ENCODE results near the gene BRD7.

The BRD7 gene

GRCh38 chr16:50303605-50304466, 65.0 kb downstream of the BRD7 start:
- Histone ChIP-seq H3K9me3 (ENCODE audit: control insufficient read depth in 1 of 2, low read length in 2 of 2) (no peaks in the 10 kb centered on the region), H3K4me3 (ENCODE audit: low read depth in 1 of 2, low read length in 2 of 2) (no peak overlapping the region), H3K4me1 (ENCODE audit: control insufficient read depth in 1 of 2, insufficient read depth in 2 of 2, low read length in 2 of 2) (peaks cover 7 to 14% of the 10 kb centered on the region in 2 donors), H3K9ac (ENCODE audit: low read depth in 1 of 2, low read length in 2 of 2) (no peak overlapping the region), H3K27ac (ENCODE audit: low read depth, low read length) (no peak overlapping the region), H3K36me3 (ENCODE audit: control insufficient read depth in 1 of 2, insufficient read depth in 2 of 2, low read length in 2 of 2) (peaks cover 0 to 14% of the 10 kb centered on the region in 2 donors), H3K27me3 (ENCODE audit: control insufficient read depth in 1 of 2, insufficient read depth in 2 of 2, low read length in 2 of 2) (no peaks in the 10 kb centered on the region)

DNA sequence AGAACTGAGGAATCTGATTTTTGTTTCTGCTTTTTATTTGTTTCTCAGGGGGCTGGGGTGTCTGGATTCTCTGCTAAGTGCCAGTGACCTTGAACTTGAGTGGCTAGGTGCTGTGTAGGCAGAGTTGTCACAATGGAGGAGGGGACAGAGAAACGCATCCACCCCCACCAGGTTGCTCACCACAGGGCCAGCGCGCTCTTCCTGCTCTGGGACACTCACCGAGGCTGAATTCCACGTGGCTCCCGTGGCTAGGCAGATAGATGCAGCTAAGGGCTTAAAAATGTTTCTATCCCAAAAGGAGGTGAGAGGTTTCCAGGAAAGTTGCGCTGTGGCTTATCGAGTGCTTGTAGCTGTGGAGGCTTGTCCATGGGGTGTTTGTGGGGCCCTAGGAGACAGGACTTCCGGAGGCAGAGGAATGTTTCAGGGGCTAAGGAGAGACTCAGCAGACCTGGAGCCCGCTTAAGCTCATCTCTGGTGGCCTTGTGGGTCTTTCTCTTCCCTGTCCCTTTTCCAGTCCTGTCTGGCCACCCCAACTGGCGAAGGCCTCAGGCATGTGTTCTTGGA, 65.7 kb downstream of the BRD7 start:
- peaks cover 0 to 14% of the 10 kb centered on the region in 2 donors for H3K36me3 ChIP-seq (ENCODE audit: control insufficient read depth in 1 of 2, insufficient read depth in 2 of 2, low read length in 2 of 2)
- no peak overlapping the region for H3K9ac ChIP-seq (ENCODE audit: low read depth in 1 of 2, low read length in 2 of 2)
- no peak overlapping the region for H3K4me3 ChIP-seq (ENCODE audit: low read depth in 1 of 2, low read length in 2 of 2)
- H3K9me3 ChIP-seq (ENCODE audit: control insufficient read depth in 1 of 2, low read length in 2 of 2): no peaks in the 10 kb centered on the region
- H3K4me1 ChIP-seq (ENCODE audit: control insufficient read depth in 1 of 2, insufficient read depth in 2 of 2, low read length in 2 of 2): peaks cover 7 to 14% of the 10 kb centered on the region in 2 donors
- no peaks in the 10 kb centered on the region for H3K27me3 ChIP-seq (ENCODE audit: control insufficient read depth in 1 of 2, insufficient read depth in 2 of 2, low read length in 2 of 2)
- no peak overlapping the region for H3K27ac ChIP-seq (ENCODE audit: low read depth, low read length)

DNA sequence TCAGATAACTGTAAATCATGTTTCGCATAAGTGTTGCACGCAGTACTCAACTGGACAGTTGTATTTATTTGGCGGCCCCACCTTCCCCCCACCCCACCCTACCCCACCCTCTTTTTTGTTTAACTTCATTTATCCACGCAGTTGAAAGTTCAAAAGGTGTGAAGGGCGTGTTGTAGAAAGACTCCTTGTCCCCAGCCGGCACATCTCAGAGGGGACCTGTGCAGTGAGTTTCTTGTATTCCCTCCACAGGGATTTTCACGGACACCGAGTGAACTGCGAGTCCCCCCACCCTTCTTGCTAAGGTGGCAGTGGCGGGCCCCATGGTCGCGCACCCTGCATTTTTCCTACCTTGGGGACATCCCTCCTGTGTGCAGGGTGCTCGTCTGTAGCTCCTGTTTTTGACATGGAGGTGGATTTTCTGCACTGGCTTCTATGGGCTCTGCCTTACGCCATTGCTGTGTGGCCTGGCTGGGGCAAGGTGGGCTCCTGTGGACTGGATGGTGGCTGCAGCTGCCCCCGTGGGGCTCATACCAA, 66.2 kb downstream of the BRD7 start:
- no peaks in the 10 kb centered on the region for H3K27me3 ChIP-seq (ENCODE audit: control insufficient read depth in 1 of 2, insufficient read depth in 2 of 2, low read length in 2 of 2)
- H3K36me3 ChIP-seq (ENCODE audit: control insufficient read depth in 1 of 2, insufficient read depth in 2 of 2, low read length in 2 of 2): peaks cover 0 to 14% of the 10 kb centered on the region in 2 donors
- H3K4me1 ChIP-seq (ENCODE audit: control insufficient read depth in 1 of 2, insufficient read depth in 2 of 2, low read length in 2 of 2): peaks cover 7 to 18% of the 10 kb centered on the region in 2 donors
- H3K9me3 ChIP-seq (ENCODE audit: control insufficient read depth in 1 of 2, low read length in 2 of 2): no peaks in the 10 kb centered on the region
- no peak overlapping the region for H3K4me3 ChIP-seq (ENCODE audit: low read depth in 1 of 2, low read length in 2 of 2)
- no peak overlapping the region for H3K27ac ChIP-seq (ENCODE audit: low read depth, low read length)
- H3K9ac ChIP-seq (ENCODE audit: low read depth in 1 of 2, low read length in 2 of 2): no peak overlapping the region

DNA sequence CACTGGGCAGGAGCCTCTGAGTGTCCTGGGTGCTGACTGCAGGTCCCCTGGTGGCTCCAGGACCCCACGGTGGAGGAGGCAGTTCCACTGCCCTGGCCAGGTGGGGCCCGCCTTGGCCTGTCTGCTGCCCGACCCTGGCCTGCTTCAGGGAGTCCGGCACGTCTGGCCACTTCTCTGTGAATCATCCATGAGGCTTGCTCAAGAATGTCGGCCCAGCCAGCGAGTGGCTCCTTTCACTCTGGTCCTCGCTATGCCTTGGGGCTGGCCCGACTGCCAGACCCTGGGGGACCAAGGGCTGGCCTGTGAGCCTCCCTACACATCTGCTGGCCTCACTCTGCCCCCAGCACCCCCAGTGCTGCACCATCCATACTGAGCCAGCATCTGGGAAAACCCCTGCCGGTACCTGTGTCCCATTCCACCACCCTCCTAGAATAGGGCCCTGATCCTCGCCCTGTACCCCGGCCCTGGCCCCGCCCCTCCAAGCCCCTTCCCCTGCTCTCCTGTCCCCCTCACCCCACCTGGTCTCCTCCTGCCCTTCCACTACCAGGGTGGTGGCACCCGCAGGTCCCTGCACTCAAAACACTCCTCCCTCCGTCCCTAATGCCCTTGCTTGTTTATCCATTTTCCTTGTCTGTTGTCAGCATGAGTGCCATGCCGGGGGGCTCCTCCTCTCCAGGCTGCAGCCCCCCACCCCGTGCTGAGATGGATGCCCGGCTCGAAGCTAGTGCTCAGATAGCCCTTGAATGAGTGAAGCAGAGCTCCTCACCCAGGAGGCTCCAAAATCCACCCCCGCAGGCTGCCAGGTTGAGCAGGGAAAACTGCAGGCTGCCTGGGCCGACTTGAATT, 66.9 kb downstream of the BRD7 start:
- Histone ChIP-seq H3K27me3 (ENCODE audit: control insufficient read depth in 1 of 2, insufficient read depth in 2 of 2, low read length in 2 of 2) (no peaks in the 10 kb centered on the region), H3K36me3 (ENCODE audit: control insufficient read depth in 1 of 2, insufficient read depth in 2 of 2, low read length in 2 of 2) (peaks cover 0 to 14% of the 10 kb centered on the region in 2 donors), H3K9ac (ENCODE audit: low read depth in 1 of 2, low read length in 2 of 2) (no peak overlapping the region), H3K4me1 (ENCODE audit: control insufficient read depth in 1 of 2, insufficient read depth in 2 of 2, low read length in 2 of 2) (peaks cover 7 to 24% of the 10 kb centered on the region in 2 donors), H3K4me3 (ENCODE audit: low read depth in 1 of 2, low read length in 2 of 2) (no peak overlapping the region), H3K27ac (ENCODE audit: low read depth, low read length) (no peak overlapping the region), H3K9me3 (ENCODE audit: control insufficient read depth in 1 of 2, low read length in 2 of 2) (no peaks in the 10 kb centered on the region)

DNA sequence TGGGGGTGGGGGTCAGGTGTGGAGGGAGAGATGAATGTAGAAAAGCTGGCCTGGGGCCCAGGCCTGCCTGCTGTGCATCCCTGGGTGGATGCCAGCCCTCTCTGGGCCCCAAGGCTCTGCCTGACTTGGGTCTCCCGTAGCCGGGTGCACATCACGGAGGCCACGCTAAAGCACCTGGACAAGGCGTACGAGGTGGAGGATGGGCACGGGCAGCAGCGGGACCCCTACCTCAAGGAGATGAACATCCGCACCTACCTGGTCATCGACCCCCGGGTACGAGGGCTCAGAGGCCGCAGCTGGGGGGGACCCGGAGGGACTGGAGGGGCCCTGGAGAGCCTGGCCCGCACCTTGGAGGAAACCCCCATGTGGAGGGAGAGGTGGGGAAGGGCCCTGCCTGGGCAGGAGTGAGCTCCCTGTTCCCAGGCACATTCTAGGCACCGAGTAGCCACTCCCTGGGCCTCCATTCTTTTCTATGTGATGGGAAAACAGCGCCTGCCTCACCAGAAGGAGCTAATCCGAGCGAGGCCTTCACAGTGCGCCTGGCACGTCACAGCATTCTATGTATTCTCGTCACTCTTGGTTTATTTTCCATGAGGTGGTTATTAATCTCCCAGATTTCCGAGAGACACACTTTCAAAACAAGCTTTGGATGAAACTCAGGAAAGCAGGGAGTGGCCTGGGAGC, 67.7 kb downstream of the BRD7 start:
- no peak overlapping the region for H3K4me3 ChIP-seq (ENCODE audit: low read depth in 1 of 2, low read length in 2 of 2)
- H3K9ac ChIP-seq (ENCODE audit: low read depth in 1 of 2, low read length in 2 of 2): no peak overlapping the region
- no peaks in the 10 kb centered on the region for H3K27me3 ChIP-seq (ENCODE audit: control insufficient read depth in 1 of 2, insufficient read depth in 2 of 2, low read length in 2 of 2)
- H3K4me1 ChIP-seq (ENCODE audit: control insufficient read depth in 1 of 2, insufficient read depth in 2 of 2, low read length in 2 of 2): peaks cover 7 to 24% of the 10 kb centered on the region in 2 donors
- no peak overlapping the region for H3K27ac ChIP-seq (ENCODE audit: low read depth, low read length)
- H3K9me3 ChIP-seq (ENCODE audit: control insufficient read depth in 1 of 2, low read length in 2 of 2): no peaks in the 10 kb centered on the region
- peaks cover 0 to 14% of the 10 kb centered on the region in 2 donors for H3K36me3 ChIP-seq (ENCODE audit: control insufficient read depth in 1 of 2, insufficient read depth in 2 of 2, low read length in 2 of 2)

DNA sequence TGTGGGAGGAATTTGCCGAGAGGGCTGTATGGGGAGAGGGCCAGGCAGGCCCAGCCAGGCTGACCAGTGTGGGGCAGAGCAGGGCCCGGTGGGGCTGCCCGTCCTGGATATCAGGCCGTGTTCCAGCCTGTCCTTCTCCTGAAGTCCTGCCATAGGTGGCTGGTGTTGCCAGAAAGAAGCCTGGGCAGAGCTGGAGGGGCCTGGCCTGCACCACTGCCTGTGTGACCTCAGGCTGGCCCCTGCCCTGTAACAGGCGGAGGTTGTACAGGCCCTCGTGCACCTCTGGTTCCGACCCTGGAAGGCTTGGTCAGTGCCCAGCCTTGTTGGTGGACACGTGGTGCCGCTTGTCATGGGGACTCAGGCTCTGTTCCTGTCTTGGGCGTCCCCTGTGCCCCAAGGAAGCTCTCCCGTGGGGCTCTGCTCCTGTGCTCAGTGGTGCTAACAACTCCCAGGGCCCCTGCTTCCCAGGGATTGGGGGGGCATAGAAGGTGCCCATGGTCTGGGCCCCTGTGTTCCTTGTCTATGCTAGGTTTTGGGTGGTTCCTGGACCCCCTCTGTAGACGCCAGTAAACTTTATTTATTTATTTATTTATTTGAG, 69.2 kb downstream of the BRD7 start:
- Histone ChIP-seq H3K27me3 (ENCODE audit: control insufficient read depth in 1 of 2, insufficient read depth in 2 of 2, low read length in 2 of 2) (no peaks in the 10 kb centered on the region), H3K4me3 (ENCODE audit: low read depth in 1 of 2, low read length in 2 of 2) (no peak overlapping the region), H3K4me1 (ENCODE audit: control insufficient read depth in 1 of 2, insufficient read depth in 2 of 2, low read length in 2 of 2) (peaks cover 7 to 24% of the 10 kb centered on the region in 2 donors), H3K36me3 (ENCODE audit: control insufficient read depth in 1 of 2, insufficient read depth in 2 of 2, low read length in 2 of 2) (peaks cover 4 to 17% of the 10 kb centered on the region in 2 donors), H3K27ac (ENCODE audit: low read depth, low read length) (no peak overlapping the region), H3K9me3 (ENCODE audit: control insufficient read depth in 1 of 2, low read length in 2 of 2) (no peaks in the 10 kb centered on the region), H3K9ac (ENCODE audit: low read depth in 1 of 2, low read length in 2 of 2) (no peak overlapping the region)

DNA sequence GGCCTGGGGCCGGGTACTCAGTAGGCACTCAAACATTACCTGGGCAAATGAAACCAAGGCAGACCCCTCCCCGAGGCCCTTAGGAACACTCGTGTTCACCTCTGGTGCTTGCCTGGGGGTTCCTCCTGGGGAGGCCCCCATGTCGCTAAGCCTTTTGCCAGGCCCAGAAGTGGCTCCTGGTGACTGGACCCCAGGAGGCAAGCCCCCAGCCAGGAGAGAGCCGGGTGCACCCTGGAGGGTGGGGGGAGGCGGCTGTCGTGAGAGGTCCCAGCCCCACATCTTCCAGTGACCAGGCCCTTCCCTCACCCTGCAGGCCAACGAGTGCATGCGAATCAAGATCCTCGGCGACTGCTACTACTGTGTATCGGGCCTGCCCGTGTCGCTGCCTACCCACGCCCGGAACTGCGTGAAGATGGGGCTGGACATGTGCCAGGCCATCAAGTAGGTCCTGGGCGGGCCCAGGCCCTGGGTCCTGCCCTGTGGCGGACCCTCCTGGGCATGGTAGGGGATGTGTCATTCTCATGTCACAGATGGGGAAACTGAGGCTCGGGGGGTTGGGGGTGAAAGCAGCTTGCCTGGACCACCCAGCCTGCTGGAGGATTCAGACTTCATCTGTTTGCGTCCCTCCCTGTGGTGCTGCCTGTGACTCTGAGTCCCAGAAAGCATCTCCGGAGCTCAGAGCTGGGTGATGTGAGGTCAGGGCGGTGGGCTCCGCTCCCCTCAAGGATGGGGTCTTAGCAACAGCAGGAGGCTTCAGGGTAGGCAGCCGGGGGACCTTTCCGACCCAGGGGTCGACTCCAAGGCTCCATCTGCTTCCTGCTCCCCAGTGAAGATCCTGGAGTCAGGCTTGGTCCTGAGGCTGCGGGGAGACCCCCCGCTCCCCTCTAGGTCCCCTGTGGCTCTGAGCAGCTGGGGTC, 69.9 kb downstream of the BRD7 start:
- H3K36me3 ChIP-seq (ENCODE audit: control insufficient read depth in 1 of 2, insufficient read depth in 2 of 2, low read length in 2 of 2): peaks cover 4 to 21% of the 10 kb centered on the region in 2 donors
- no peaks in the 10 kb centered on the region for H3K27me3 ChIP-seq (ENCODE audit: control insufficient read depth in 1 of 2, insufficient read depth in 2 of 2, low read length in 2 of 2)
- peaks cover 7 to 24% of the 10 kb centered on the region in 2 donors for H3K4me1 ChIP-seq (ENCODE audit: control insufficient read depth in 1 of 2, insufficient read depth in 2 of 2, low read length in 2 of 2)
- no peak overlapping the region for H3K9ac ChIP-seq (ENCODE audit: low read depth in 1 of 2, low read length in 2 of 2)
- H3K4me3 ChIP-seq (ENCODE audit: low read depth in 1 of 2, low read length in 2 of 2): no peak overlapping the region
- no peak overlapping the region for H3K27ac ChIP-seq (ENCODE audit: low read depth, low read length)
- no peaks in the 10 kb centered on the region for H3K9me3 ChIP-seq (ENCODE audit: control insufficient read depth in 1 of 2, low read length in 2 of 2)

DNA sequence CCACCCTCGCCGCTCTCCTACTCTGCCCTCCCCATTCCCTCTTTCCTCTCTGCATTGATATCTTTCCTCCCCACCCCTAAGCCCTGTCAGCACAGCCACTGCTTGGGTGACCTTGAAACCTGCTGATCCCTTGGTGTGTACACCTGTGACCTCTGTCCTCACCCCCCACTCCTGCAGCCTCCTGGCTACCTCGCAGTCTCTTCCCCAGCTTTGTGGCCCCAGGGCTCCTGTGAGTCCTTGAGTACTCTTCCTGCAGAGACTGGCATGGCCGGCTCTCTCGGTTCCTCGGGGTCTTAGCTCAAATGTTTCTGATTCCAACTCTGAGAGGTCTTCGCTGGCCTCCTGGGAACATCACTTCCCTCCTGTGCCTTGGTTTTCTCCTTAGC, 70.7 kb downstream of the BRD7 start:
- Histone ChIP-seq H3K36me3 (ENCODE audit: control insufficient read depth in 1 of 2, insufficient read depth in 2 of 2, low read length in 2 of 2) (peaks cover 4 to 28% of the 10 kb centered on the region in 2 donors), H3K9me3 (ENCODE audit: control insufficient read depth in 1 of 2, low read length in 2 of 2) (no peaks in the 10 kb centered on the region), H3K27me3 (ENCODE audit: control insufficient read depth in 1 of 2, insufficient read depth in 2 of 2, low read length in 2 of 2) (no peaks in the 10 kb centered on the region), H3K27ac (ENCODE audit: low read depth, low read length) (no peak overlapping the region), H3K4me1 (ENCODE audit: control insufficient read depth in 1 of 2, insufficient read depth in 2 of 2, low read length in 2 of 2) (peaks cover 7 to 24% of the 10 kb centered on the region in 2 donors), H3K9ac (ENCODE audit: low read depth in 1 of 2, low read length in 2 of 2) (no peak overlapping the region), H3K4me3 (ENCODE audit: low read depth in 1 of 2, low read length in 2 of 2) (no peak overlapping the region)
